ENCODE measurements around the gene GLS.
"Not testable (repeated sequence)": the region's sequence is repeated elsewhere in the genome, so short reads cannot be mapped to it uniquely, and the experiment has no call there.

The GLS gene

GRCh38 chr2:190880378-190881083, at the start of gene GLS:
TSS of gene GLS (plus strand) at chr2:190880821. CDS start at chr2:190881085, 264 bp downstream.
- DNase-seq: peak; percentile 96

GRCh38 chr2:190831941-190832340, 48.7 kb upstream of the GLS start:
- DNase-seq: no peak

- no peak for DNase-seq
These were observed 45.8 kb upstream of the GLS start for GRCh38 chr2:190834890-190835208.

- DNase-seq: no peak
These were observed 45.2 kb upstream of the GLS start for GRCh38 chr2:190835303-190835930.

- DNase-seq: no peak
These were observed 43.9 kb upstream of the GLS start for GRCh38 chr2:190836767-190837166.

- no peak for DNase-seq
These were observed 43.2 kb upstream of the GLS start for GRCh38 chr2:190837420-190837819.

GRCh38 chr2:190837952-190838361, 42.7 kb upstream of the GLS start:
- DNase-seq: no peak

- no peak for DNase-seq
These were observed 42.1 kb upstream of the GLS start for GRCh38 chr2:190838492-190838910.

GRCh38 chr2:190840569-190841172, 40.0 kb upstream of the GLS start:
- DNase-seq: peak; percentile 18

GRCh38 chr2:190841707-190842505, 38.7 kb upstream of the GLS start:
- DNase-seq: no peak

GRCh38 chr2:190842606-190843104, 38.0 kb upstream of the GLS start:
- no peak for DNase-seq

GRCh38 chr2:190843890-190844699, 36.5 kb upstream of the GLS start:
- DNase-seq: no peak

GRCh38 chr2:190844700-190845401, 35.8 kb upstream of the GLS start:
- no peak for DNase-seq

- no peak for DNase-seq
These were observed 33.9 kb upstream of the GLS start for GRCh38 chr2:190846746-190847145.

GRCh38 chr2:190847504-190848081, 33.0 kb upstream of the GLS start:
- DNase-seq: no peak

- DNase-seq: no peak
These were observed 30.8 kb upstream of the GLS start for GRCh38 chr2:190849774-190850173.

GRCh38 chr2:190853022-190853421, 27.6 kb upstream of the GLS start:
- DNase-seq: not testable (repeated sequence)

GRCh38 chr2:190853531-190854383, 26.9 kb upstream of the GLS start:
- no peak for DNase-seq

- no peak for DNase-seq
These were observed 25.9 kb upstream of the GLS start for GRCh38 chr2:190854726-190855125.

GRCh38 chr2:190855245-190855644, 25.4 kb upstream of the GLS start:
- no peak for DNase-seq
